Upper lobe of left lung (tissue), 6 donors: ENCODE results near the gene GSTO2. TPM values are rescaled to one million over a fixed set of nuclear protein-coding genes. Genes with fewer than 3 reads are reported as not detected.
A peak's percentile ranks its signal among the peaks of the same experiment; 100 is the strongest.

Experiments
- ATAC-seq, 2 donors: fragments of 200-7000 bp; cut with Tn5 transposase; one replicate each; pipeline ENCODE4 v1.9.1; 2022; ENCODE audit warnings: mild to moderate bottlenecking in 2 of 2, moderate library complexity in 2 of 2; ENCODE audit not compliant: low FRiP score in 2 of 2
- DNase-seq, 2 donors: peaks; one replicate each; pipeline ENCODE4 v3.0.0-alpha.2; 2019 to 2020
- H3K27ac ChIP-seq, 4 donors: fragments of 200-600 bp; sonication (generic); one replicate each; pipeline ENCODE4 v1.5.1; 2016 to 2019
- H3K27me3 ChIP-seq, 4 donors: fragments of 200-600 bp; sonication (generic); one replicate each; pipeline ENCODE4 v1.5.1; 2017 to 2019
- H3K36me3 ChIP-seq, 4 donors: fragments of 200-600 bp; sonication (generic); one replicate each; pipeline ENCODE4 v1.5.1; 2016 to 2019
- H3K4me1 ChIP-seq, 4 donors: fragments of 200-600 bp; sonication (generic); one replicate each; pipeline ENCODE4 v1.5.1; 2018 to 2019
- H3K4me3 ChIP-seq, 4 donors: fragments of 200-600 bp; sonication (generic); one replicate each; pipeline ENCODE4 v1.5.1; 2017 to 2019; ENCODE audit warnings: mild to moderate bottlenecking in 2 of 4, moderate library complexity in 1 of 4
- H3K9me3 ChIP-seq, 4 donors: fragments of 200-600 bp; sonication (generic); one replicate each; pipeline ENCODE4 v1.5.1; 2018 to 2019
- CTCF ChIP-seq, 6 experiments: fragments of 450-650 bp in 4 of 6; fragments of 200-600 bp in 2 of 6; sonication (generic) in 2 of 6; IDR thresholded peaks; one replicate each; pipeline ENCODE4 v1.5.1; 2016 to 2019; ENCODE audit warnings: antibody characterized with exemption in 6 of 6
- EP300 ChIP-seq, 4 donors: sonication (generic); formaldehyde crosslinking; IDR thresholded peaks; one replicate each; pipeline ENCODE4 v1.5.1; 2017; ENCODE audit warnings: antibody characterized with exemption in 4 of 4, control low read depth in 2 of 4
- POLR2A ChIP-seq, 4 donors: fragments of 450-650 bp; IDR thresholded peaks; one replicate each; pipeline ENCODE4 v1.5.1; 2016 to 2017; ENCODE audit warnings: antibody characterized with exemption in 4 of 4, mild to moderate bottlenecking in 2 of 4
- POLR2AphosphoS5 ChIP-seq, 2 donors: sonication (generic); formaldehyde crosslinking; IDR thresholded peaks; one replicate each; pipeline ENCODE4 v1.5.1; 2017; ENCODE audit warnings: antibody characterized with exemption in 2 of 2
- WGBS, 2 donors: methylation state at CpG; one replicate each; pipeline ENCODE4 v1.1.5; 2017 to 2018; 5-methylcytosine and 5-hydroxymethylcytosine counted together
- total RNA-seq, 6 donors: library from RNA; depleted of rRNA in 4 of 6; stranded (reverse); fragments of >200 nt in 4 of 6; gene quantifications; one replicate each; pipeline versions ENCODE4 v1.1.0 to v1.2.1, GENCODE V29; 2016 to 2021
- donor health status: DM: no; HTN: no; CAD: no; lungs with moderate emphysema.
- donor health status: DM: no; HTN: yes; CAD: no; lungs with severe emphysema.

GSTO2 gene
- total RNA-seq, 6 donors from 2014 or later: 2.8 to 11.2 (median 7.8) TPM

GRCh38 chr10:104317269-104317710 is 48.3 kb downstream of the GSTO2 start:
- Histone ChIP-seq H3K4me3 (no peak overlapping the region), H3K27ac (peak overlapping the region in 2 of 4 donors; percentile 40 to 46), H3K27me3 (no peaks in the 10 kb centered on the region), H3K9me3 (no peaks in the 10 kb centered on the region), H3K4me1 (peaks cover 60 to 84% (median 67%) of the 10 kb centered on the region in 4 donors), H3K36me3 (peaks cover 19 to 41% (median 39%) of the 10 kb centered on the region in 4 donors)
- ATAC-seq: peak in 1 of 2 donors; percentile 72
- TF ChIP-seq POLR2AphosphoS5 (IDR thresholded peaks at IDR 0.05) (peak in 1 of 2 donors; percentile 11), CTCF (IDR thresholded peaks at IDR 0.05) (no peak), POLR2A (IDR thresholded peaks at IDR 0.05) (no peak), EP300 (IDR thresholded peaks at IDR 0.05) (no peak)
- DNase-seq: no peak
- 32 to 42% methylated on average over 6 of the region's 6 CpGs for WGBS, 2 donors

GRCh38 chr10:104317726-104318299 is 48.8 kb downstream of the GSTO2 start:
- Histone ChIP-seq H3K27ac (peak overlapping the region in 3 of 4 donors; percentile 15 to 52 (median 40)), H3K9me3 (no peaks in the 10 kb centered on the region), H3K4me3 (no peak overlapping the region), H3K36me3 (peaks cover 19 to 36% (median 34%) of the 10 kb centered on the region in 4 donors), H3K27me3 (no peaks in the 10 kb centered on the region), H3K4me1 (peaks cover 65 to 85% (median 69%) of the 10 kb centered on the region in 4 donors)
- 78 to 81% methylated on average over 6 to 7 of the region's 7 CpGs for WGBS, 2 donors
- DNase-seq (no peak), ATAC-seq (no peak)
- no peak for TF ChIP-seq EP300 (IDR thresholded peaks at IDR 0.05)
- TF ChIP-seq POLR2A (IDR thresholded peaks at IDR 0.05): no peak
- TF ChIP-seq CTCF (IDR thresholded peaks at IDR 0.05): no peak
- no peak for TF ChIP-seq POLR2AphosphoS5 (IDR thresholded peaks at IDR 0.05)

DNA sequence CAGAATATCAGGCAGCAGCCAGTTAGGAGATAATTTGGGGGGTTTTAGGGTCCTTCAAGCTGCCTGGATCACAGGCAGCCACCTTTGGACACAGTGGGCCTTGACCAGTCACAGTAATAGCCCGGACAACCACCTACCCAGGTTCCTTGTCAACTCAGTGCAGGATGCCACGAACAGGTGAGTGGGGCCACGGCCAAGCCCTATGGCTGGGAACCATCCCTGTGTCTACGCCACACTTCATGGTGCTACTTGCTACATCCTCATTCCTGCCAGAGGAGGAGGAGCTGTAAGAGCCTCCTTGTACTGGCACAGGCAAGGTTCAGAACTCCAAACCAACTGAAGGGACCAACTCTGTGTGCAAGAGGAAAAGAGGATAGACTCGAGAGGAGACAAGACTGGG is 49.3 kb downstream of the GSTO2 start:
- H3K4me3 ChIP-seq: no peak overlapping the region
- H3K4me1 ChIP-seq: peaks cover 68 to 87% (median 70%) of the 10 kb centered on the region in 4 donors
- DNase-seq: no peak
- H3K9me3 ChIP-seq: no peaks in the 10 kb centered on the region
- WGBS, 2 donors: 74 to 90% methylated on average over 5 of the region's 5 CpGs
- peak overlapping the region in 3 of 4 donors; percentile 15 to 70 (median 52) for H3K27ac ChIP-seq
- TF ChIP-seq CTCF (IDR thresholded peaks at IDR 0.05): no peak
- TF ChIP-seq POLR2AphosphoS5 (IDR thresholded peaks at IDR 0.05): no peak
- TF ChIP-seq POLR2A (IDR thresholded peaks at IDR 0.05): no peak
- no peak for TF ChIP-seq EP300 (IDR thresholded peaks at IDR 0.05)
- ATAC-seq: no peak
- peaks cover 19 to 31% (median 28%) of the 10 kb centered on the region in 4 donors for H3K36me3 ChIP-seq
- no peaks in the 10 kb centered on the region for H3K27me3 ChIP-seq

DNA sequence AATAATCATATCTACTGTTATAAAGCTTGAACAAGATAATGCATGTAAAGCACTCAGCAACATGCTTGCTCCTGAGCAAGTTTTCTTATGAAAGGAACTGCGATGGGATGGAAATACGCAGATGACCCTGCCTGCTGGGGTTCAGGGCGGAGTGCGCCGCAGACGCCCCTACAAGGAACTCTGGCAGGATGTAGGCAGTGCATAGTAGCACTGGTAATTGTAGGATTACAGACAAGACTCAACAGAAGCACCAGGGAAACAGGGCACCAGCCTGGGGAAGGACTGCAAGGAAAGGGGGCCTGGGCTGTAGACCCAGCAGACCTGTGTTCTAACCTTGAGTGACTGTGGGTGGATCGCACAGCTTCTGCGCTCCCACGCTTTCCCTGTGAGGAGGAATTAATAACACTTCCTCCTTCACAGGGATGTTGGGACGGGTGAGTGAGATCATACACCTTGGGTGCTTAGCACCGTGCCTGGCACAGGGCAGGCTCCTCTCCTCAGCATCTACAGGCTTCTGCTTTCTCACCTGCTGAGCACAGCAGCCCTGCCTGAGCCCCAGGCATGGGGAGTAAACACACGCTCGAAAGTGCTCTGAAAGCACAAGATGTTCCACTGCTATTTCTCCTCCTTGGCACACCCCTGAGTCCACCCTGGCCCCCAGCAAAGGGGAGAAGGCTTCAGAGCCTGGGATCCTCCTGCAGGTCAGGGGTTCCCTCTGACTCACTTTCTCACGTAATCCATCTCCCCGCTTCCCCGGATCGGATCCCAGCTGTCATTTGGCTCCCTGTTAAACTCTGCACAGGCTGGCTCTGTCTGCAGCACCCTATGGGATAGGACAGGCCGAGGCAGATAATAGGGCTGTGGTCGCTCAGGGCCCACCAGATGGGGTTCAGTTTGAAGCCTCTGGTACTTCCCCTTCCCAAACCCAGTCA is 50.1 kb downstream of the GSTO2 start:
- H3K4me1 ChIP-seq: peaks cover 76 to 89% (median 77%) of the 10 kb centered on the region in 4 donors
- no peaks in the 10 kb centered on the region for H3K27me3 ChIP-seq
- H3K9me3 ChIP-seq: no peaks in the 10 kb centered on the region
- TF ChIP-seq POLR2AphosphoS5 (IDR thresholded peaks at IDR 0.05) (peak in 1 of 2 donors; percentile 70), EP300 (IDR thresholded peaks at IDR 0.05) (peak in 2 of 4 donors; percentile 71 to 75), POLR2A (IDR thresholded peaks at IDR 0.05) (no peak), CTCF (IDR thresholded peaks at IDR 0.05) (no peak)
- DNase-seq: no peak
- no peak for ATAC-seq
- WGBS, 2 donors: 57 to 61% methylated on average over 19 of the region's 19 CpGs
- H3K27ac ChIP-seq: peak overlapping the region; percentile 52 to 70 (median 58)
- peaks cover 17 to 26% (median 22%) of the 10 kb centered on the region in 4 donors for H3K36me3 ChIP-seq
- no peak overlapping the region for H3K4me3 ChIP-seq
